H9 (cell line): ENCODE data around the gene PTPRK. TPM values are rescaled to one million over a fixed set of nuclear protein-coding genes. Genes with fewer than 3 reads are reported as not detected.

Source experiments
- DNase-seq: peaks from one replicate; pipeline ENCODE4 v3.0.0-alpha.2; 2017
- H2AFZ ChIP-seq: one replicate; pipeline ENCODE4 v1.6.1; 2013; ENCODE audit warnings: mild to moderate bottlenecking, low read length, control low read depth, moderate library complexity
- H2AK5ac ChIP-seq: 2 replicates; pipeline ENCODE4 v1.6.1; 2013; ENCODE audit warnings: low read length, control low read depth, mixed read lengths; ENCODE audit not compliant: insufficient read length
- H2BK120ac ChIP-seq: one replicate; pipeline ENCODE4 v1.6.1; 2013; ENCODE audit warnings: low read depth, mild to moderate bottlenecking, low read length, control low read depth, inconsistent platforms; ENCODE audit not compliant: poor library complexity, severe bottlenecking
- H2BK12ac ChIP-seq: 2 replicates; pipeline ENCODE4 v1.6.1; 2013; ENCODE audit warnings: low read length, control low read depth, mixed read lengths, low read depth; ENCODE audit not compliant: insufficient read length
- H2BK15ac ChIP-seq: 2 replicates; pipeline ENCODE4 v1.6.1; 2013; ENCODE audit warnings: low read depth, low read length, control low read depth
- H2BK20ac ChIP-seq: one replicate; pipeline ENCODE4 v1.6.1; 2013; ENCODE audit warnings: low read depth, mild to moderate bottlenecking, low read length, control low read depth, inconsistent platforms; ENCODE audit not compliant: poor library complexity, severe bottlenecking
- H2BK5ac ChIP-seq: 2 replicates; pipeline ENCODE4 v1.6.1; 2013; ENCODE audit warnings: low read length, control low read depth, mixed read lengths; ENCODE audit not compliant: insufficient read length
- H3K14ac ChIP-seq: 2 replicates; pipeline ENCODE4 v1.6.1; 2013; ENCODE audit warnings: low read length, control low read depth; ENCODE audit not compliant: insufficient read depth
- H3K18ac ChIP-seq: 2 replicates; pipeline ENCODE4 v1.6.1; 2013; ENCODE audit warnings: low read depth, mild to moderate bottlenecking, mixed read lengths, low read length, control low read depth; ENCODE audit not compliant: insufficient read length
- H3K23ac ChIP-seq: 2 replicates; pipeline ENCODE4 v1.6.1; 2013; ENCODE audit warnings: low read length, control low read depth, mixed read lengths, low read depth; ENCODE audit not compliant: insufficient read length
- H3K23me2 ChIP-seq: 2 replicates; pipeline ENCODE4 v1.6.1; 2013; ENCODE audit warnings: low read depth, mild to moderate bottlenecking, mixed read lengths, low read length, control low read depth; ENCODE audit not compliant: insufficient read length, poor library complexity, severe bottlenecking
- H3K27ac ChIP-seq: 2 replicates; pipeline ENCODE4 v1.5.1; 2013; ENCODE audit warnings: low read length, control low read depth, mixed read lengths, low read depth; ENCODE audit not compliant: insufficient read length
- H3K27me3 ChIP-seq: 2 replicates; pipeline ENCODE4 v1.6.1; 2013; ENCODE audit warnings: low read length, control low read depth, inconsistent platforms; ENCODE audit not compliant: insufficient read depth
- H3K4ac ChIP-seq: 2 replicates; pipeline ENCODE4 v1.6.1; 2013; ENCODE audit warnings: low read depth, mild to moderate bottlenecking, control low read depth, inconsistent platforms, low read length, moderate library complexity
- H3K4me1 ChIP-seq: 2 replicates; pipeline ENCODE4 v1.6.1; 2013; ENCODE audit warnings: low read length, control low read depth, inconsistent platforms; ENCODE audit not compliant: insufficient read depth
- H3K4me2 ChIP-seq: 2 replicates; pipeline ENCODE4 v1.6.1; 2013; ENCODE audit warnings: low read length, control low read depth, mixed read lengths; ENCODE audit not compliant: insufficient read length, insufficient read depth
- H3K56ac ChIP-seq: 2 replicates; pipeline ENCODE4 v1.6.1; 2013; ENCODE audit warnings: low read depth, mild to moderate bottlenecking, mixed read lengths, low read length, control low read depth; ENCODE audit not compliant: insufficient read length
- H3K79me1 ChIP-seq: 2 replicates; pipeline ENCODE4 v1.6.1; 2013; ENCODE audit warnings: low read depth, mild to moderate bottlenecking, moderate library complexity, low read length, control low read depth, inconsistent platforms; ENCODE audit not compliant: insufficient read depth, poor library complexity, severe bottlenecking
- H3K79me2 ChIP-seq: 2 replicates; pipeline ENCODE4 v1.6.1; 2013; ENCODE audit warnings: low read length, control low read depth, inconsistent platforms; ENCODE audit not compliant: insufficient read depth
- H3K9ac ChIP-seq: 2 replicates; pipeline ENCODE4 v1.6.1; 2013; ENCODE audit warnings: low read length, control low read depth, mixed read lengths; ENCODE audit not compliant: insufficient read length; ENCODE audit errors: extremely low read depth
- H3K9me3 ChIP-seq: one replicate; pipeline ENCODE4 v1.6.1; 2013; ENCODE audit warnings: low read depth, low read length, inconsistent platforms; ENCODE audit not compliant: control insufficient read depth
- H3T11ph ChIP-seq: one replicate; pipeline ENCODE4 v1.6.1; 2013; ENCODE audit warnings: mild to moderate bottlenecking, low read length, control low read depth, inconsistent platforms
- H4K20me1 ChIP-seq: one replicate; pipeline ENCODE4 v1.6.1; 2013; ENCODE audit not compliant: control insufficient read depth, insufficient read length, insufficient read depth
- H4K5ac ChIP-seq: 2 replicates; pipeline ENCODE4 v1.6.1; 2013; ENCODE audit warnings: low read depth, mild to moderate bottlenecking, mixed read lengths, low read length, control low read depth; ENCODE audit not compliant: insufficient read length
- H4K8ac ChIP-seq: replicated peaks from 2 replicates; pipeline ENCODE4 v1.6.1; 2013; ENCODE audit warnings: low read length, control low read depth, mixed read lengths, low read depth; ENCODE audit not compliant: insufficient read length
- H4K91ac ChIP-seq: 2 replicates; pipeline ENCODE4 v1.6.1; 2013; ENCODE audit warnings: low read depth, mild to moderate bottlenecking, moderate library complexity, mixed read lengths, low read length, control low read depth; ENCODE audit not compliant: insufficient read length
- H3K27ac Mint-ChIP-seq, 3 experiments: 2 replicates in 2 of 3; 3 replicates in 1 of 3; pipeline ENCODE4 v1.8.0; 2020 to 2021; ENCODE audit warnings: mixed read lengths in 3 of 3, mild to moderate bottlenecking in 1 of 3, moderate library complexity in 1 of 3
- H3K27me3 Mint-ChIP-seq: 2 replicates; pipeline ENCODE4 v1.8.0; 2021; ENCODE audit warnings: low read depth, mild to moderate bottlenecking, moderate library complexity, mixed read lengths
- H3K36me3 Mint-ChIP-seq, 3 experiments: 2 replicates in 2 of 3; 3 replicates in 1 of 3; pipeline ENCODE4 v1.8.0; 2020 to 2021; ENCODE audit warnings: low read depth in 3 of 3, mixed read lengths in 3 of 3; ENCODE audit not compliant: insufficient read depth in 1 of 3
- H3K4me1 Mint-ChIP-seq, 2 experiments: 2 replicates each; pipeline ENCODE4 v1.8.0; 2020; ENCODE audit warnings: mixed read lengths in 2 of 2
- H3K4me3 Mint-ChIP-seq, 2 experiments: 2 replicates in 1 of 2; 3 replicates in 1 of 2; pipeline ENCODE4 v1.8.0; 2020 to 2021; ENCODE audit warnings: mild to moderate bottlenecking in 2 of 2, mixed read lengths in 2 of 2, moderate library complexity in 1 of 2
- H3K9me3 Mint-ChIP-seq, 2 experiments: 2 replicates in 1 of 2; 3 replicates in 1 of 2; pipeline ENCODE4 v1.8.0; 2020; ENCODE audit warnings: mild to moderate bottlenecking in 2 of 2, mixed read lengths in 2 of 2, moderate library complexity in 1 of 2
- CTCF ChIP-seq: fragments of 200-600 bp; sonication (generic); conservative IDR thresholded peaks from 3 replicates; pipeline ENCODE4 v1.8.0; 2021; ENCODE audit warnings: antibody characterized with exemption, mild to moderate bottlenecking
- WGBS: extraction: QIAGEN DNeasy Blood & Tissue Kit; methylation state at CpG from one replicate; pipeline ENCODE4 v1.1.7; 2013; ENCODE audit warnings: missing lambda C conversion rate, low lambda C conversion rate, mixed read lengths; ENCODE audit not compliant: insufficient read length; ENCODE audit errors: extremely low coverage; 5-methylcytosine and 5-hydroxymethylcytosine counted together
- total RNA-seq: library from RNA; stranded (reverse); gene quantifications from 2 replicates; pipeline ENCODE4 v1.2.1, GENCODE V29; 2021

The PTPRK gene
- total RNA-seq, 1 experiment from 2014 or later: 47.9 TPM

- no CpG with 5 or more reads among the region's 3 CpGs for WGBS
- H3K27ac ChIP-seq: no peak overlapping the region
- no peak overlapping the region for H3K4me3 Mint-ChIP-seq
- no peak overlapping the region for H3K23ac ChIP-seq
- no peak overlapping the region for H3K4ac ChIP-seq
- H3K79me2 ChIP-seq: no peaks in the 10 kb centered on the region
- no peaks in the 10 kb centered on the region for H4K20me1 ChIP-seq
- H2AK5ac ChIP-seq: no peak overlapping the region
- no peak overlapping the region for H4K8ac ChIP-seq
- no peak overlapping the region for H2AFZ ChIP-seq
- no peak overlapping the region for H2BK5ac ChIP-seq
- no peak for DNase-seq
- H3K27me3 ChIP-seq: no peaks in the 10 kb centered on the region
- no peaks in the 10 kb centered on the region for H3K4me1 ChIP-seq
- no peak overlapping the region for H2BK120ac ChIP-seq
- H3K4me1 Mint-ChIP-seq: no peaks in the 10 kb centered on the region
- no peak overlapping the region for H3K18ac ChIP-seq
- no peak overlapping the region for H2BK15ac ChIP-seq
- no peaks in the 10 kb centered on the region for H3K9me3 ChIP-seq
- peaks cover 0 to 3% (median 0%) of the 10 kb centered on the region in 3 experiments; a peak in 2 of 7 replicates for H3K36me3 Mint-ChIP-seq
- no peak for TF ChIP-seq CTCF
- H3K9me3 Mint-ChIP-seq: no peaks in the 10 kb centered on the region
- H3K27ac Mint-ChIP-seq: no peak overlapping the region; a peak in 1 of 7 replicates
- H3K27me3 Mint-ChIP-seq: no peaks in the 10 kb centered on the region
- no peak overlapping the region for H3K14ac ChIP-seq
- H3K9ac ChIP-seq: no peak overlapping the region
- no peak overlapping the region for H3T11ph ChIP-seq
- no peak overlapping the region for H3K56ac ChIP-seq
- no peak overlapping the region for H3K4me2 ChIP-seq
- H2BK20ac ChIP-seq: no peak overlapping the region
- H2BK12ac ChIP-seq: no peak overlapping the region
- no peaks in the 10 kb centered on the region for H3K23me2 ChIP-seq
- no peak overlapping the region for H4K5ac ChIP-seq
- no peak overlapping the region for H4K91ac ChIP-seq
- H3K79me1 ChIP-seq: no peaks in the 10 kb centered on the region
Observed at GRCh38 chr6:128057541-128057940, 462.9 kb downstream of the PTPRK start.
